Left lung (tissue), 10 donors: ENCODE data around the gene SACM1L. TPM values are rescaled to one million over a fixed set of nuclear protein-coding genes. Genes with fewer than 3 reads are reported as not detected.

Experiments
- ATAC-seq: fragments of 200-7000 bp; cut with Tn5 transposase; one replicate; pipeline ENCODE4 v1.9.1; 2020; ENCODE audit warnings: moderate library complexity
- DNase-seq, 4 donors: peaks; one replicate each; pipeline ENCODE4 v3.0.0-alpha.2; 2013 to 2020
- H3K27ac ChIP-seq, 2 donors: fragments of 200-600 bp; sonication (generic) in 1 of 2; one replicate each; pipeline versions ENCODE4 v1.5.0 to v1.8.0; 2020 to 2021
- H3K27me3 ChIP-seq, 2 donors: fragments of 200-600 bp; sonication (generic) in 1 of 2; one replicate each; pipeline versions ENCODE4 v1.5.0 to v1.8.0; 2020 to 2021
- H3K36me3 ChIP-seq, 2 donors: fragments of 200-600 bp; sonication (generic) in 1 of 2; one replicate each; pipeline versions ENCODE4 v1.5.0 to v1.8.0; 2020 to 2021
- H3K4me1 ChIP-seq, 2 donors: fragments of 200-600 bp; one replicate each; pipeline ENCODE4 v1.8.0; 2021
- H3K4me3 ChIP-seq, 2 donors: fragments of 200-600 bp; sonication (generic) in 1 of 2; one replicate each; pipeline versions ENCODE4 v1.5.0 to v1.8.0; 2020 to 2021; ENCODE audit warnings: mild to moderate bottlenecking in 1 of 2
- H3K9me3 ChIP-seq, 2 donors: fragments of 200-600 bp; sonication (generic) in 1 of 2; one replicate each; pipeline versions ENCODE4 v1.5.0 to v1.8.0; 2020 to 2021
- CTCF ChIP-seq, 2 donors: fragments of 200-600 bp; sonication (generic) in 1 of 2; IDR thresholded peaks; one replicate each; pipeline versions ENCODE4 v1.5.0 to v1.8.0; 2021; ENCODE audit warnings: antibody characterized with exemption in 2 of 2
- intact Hi-C, 2 donors: fragments of 100-400 bp; cut with DNase I; formaldehyde crosslinking; loops; one replicate each; pipeline versions ENCODE4 v1.11.2 to v1.14.2; 2022
- polyA plus RNA-seq, 6 donors: library from polyadenylated mRNA; unstranded; fragments of 120-200 nt; gene quantifications; one replicate each; pipeline ENCODE4 v1.2.1, GENCODE V29; 2013; ENCODE audit not compliant: insufficient read length in 6 of 6
- total RNA-seq, 2 donors: library from RNA; stranded (reverse); fragmentation: NEBNext Ultra II Directional; extraction: Animal tissue kit (Norgen Biotek cat#: 25700); gene quantifications; one replicate each; pipeline ENCODE4 v1.2.1, GENCODE V29; 2021
- donor health status: DM: no; HTN: yes; CAD: no.
- donor health status: DM: no; HTN: no; CAD: no.

SACM1L gene
- total and polyA plus RNA-seq, 8 donors, result 58.2 to 100 (median 80.2) TPM

- no peak for TF ChIP-seq CTCF (IDR thresholded peaks at IDR 0.05)
- H3K27ac ChIP-seq, result no peak overlapping the region
- H3K4me1 ChIP-seq, result no peaks in the 10 kb centered on the region
- ATAC-seq (no peak), DNase-seq (no peak)
- no peaks in the 10 kb centered on the region for H3K36me3 ChIP-seq
- intact Hi-C loops, result no loop called here
- no peaks in the 10 kb centered on the region for H3K9me3 ChIP-seq
- no peak overlapping the region for H3K4me3 ChIP-seq
- no peaks in the 10 kb centered on the region for H3K27me3 ChIP-seq
Measured at GRCh38 chr3:45777111-45777745, 88.0 kb downstream of the SACM1L start.

DNA sequence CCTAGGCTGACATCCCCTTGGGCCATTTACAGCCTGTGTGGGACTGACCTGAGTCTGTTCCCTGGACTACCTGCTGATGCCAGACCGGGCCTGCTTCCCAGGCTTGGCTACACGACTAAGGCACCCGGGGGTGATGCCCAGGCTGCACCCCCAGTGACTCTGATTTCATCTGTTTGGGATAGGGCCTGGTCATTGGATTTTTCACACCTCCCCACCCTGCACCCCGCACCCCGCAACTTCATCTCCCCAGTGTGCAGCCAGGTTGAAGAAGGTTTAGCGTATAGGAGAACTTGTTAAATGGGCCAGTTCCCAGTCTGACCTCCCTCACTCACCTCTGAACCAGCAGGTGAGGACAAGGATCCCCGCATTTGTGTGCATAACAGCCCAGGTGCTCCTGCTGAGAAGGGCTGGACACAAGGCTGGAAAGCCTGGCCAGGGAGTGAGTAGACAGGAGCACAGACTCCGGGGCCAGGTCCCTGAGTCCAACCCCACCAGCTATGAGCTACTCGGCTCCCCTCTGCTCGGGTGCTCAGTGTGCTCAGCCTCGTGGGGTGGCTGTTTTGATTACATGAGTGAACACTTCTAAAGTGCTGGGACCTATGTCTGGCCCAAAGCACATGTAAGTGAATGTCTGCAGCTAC lies 88.7 kb downstream of the SACM1L start:
- Histone ChIP-seq H3K4me3 (no peak overlapping the region), H3K4me1 (no peaks in the 10 kb centered on the region), H3K27ac (no peak overlapping the region), H3K27me3 (no peaks in the 10 kb centered on the region), H3K9me3 (no peaks in the 10 kb centered on the region), H3K36me3 (no peaks in the 10 kb centered on the region)
- TF ChIP-seq CTCF (IDR thresholded peaks at IDR 0.05), result no peak
- no peak for DNase-seq
- intact Hi-C loops, result no loop called here
- ATAC-seq, result no peak

DNA sequence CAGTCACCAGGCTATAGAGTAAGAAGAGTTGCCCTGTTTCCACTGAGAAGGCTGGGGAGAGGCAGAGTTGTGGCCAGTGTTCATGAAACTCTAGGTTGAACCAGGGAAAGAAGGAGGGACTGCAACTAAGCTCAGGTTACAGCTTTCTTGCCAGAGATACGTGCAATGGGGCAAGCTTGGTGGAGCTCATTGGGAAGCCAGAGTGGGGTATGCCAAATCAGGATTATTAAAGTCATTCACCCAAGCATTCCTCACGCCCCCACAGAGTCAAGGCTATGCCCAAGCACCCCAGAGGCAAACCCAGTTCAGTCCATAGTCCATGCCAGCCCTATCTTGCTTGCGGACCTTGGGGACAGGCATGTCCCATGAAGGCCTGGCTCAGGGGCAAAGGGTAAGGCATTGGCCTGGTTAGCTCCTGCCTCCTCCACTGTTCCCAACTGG lies 89.6 kb downstream of the SACM1L start:
- intact Hi-C loops, result no loop called here
- H3K36me3 ChIP-seq, result no peaks in the 10 kb centered on the region
- H3K9me3 ChIP-seq, result no peaks in the 10 kb centered on the region
- no peak for DNase-seq
- ATAC-seq, result no peak
- H3K4me3 ChIP-seq, result no peak overlapping the region
- no peaks in the 10 kb centered on the region for H3K4me1 ChIP-seq
- TF ChIP-seq CTCF (IDR thresholded peaks at IDR 0.05), result no peak
- H3K27me3 ChIP-seq, result no peaks in the 10 kb centered on the region
- no peak overlapping the region for H3K27ac ChIP-seq

DNA sequence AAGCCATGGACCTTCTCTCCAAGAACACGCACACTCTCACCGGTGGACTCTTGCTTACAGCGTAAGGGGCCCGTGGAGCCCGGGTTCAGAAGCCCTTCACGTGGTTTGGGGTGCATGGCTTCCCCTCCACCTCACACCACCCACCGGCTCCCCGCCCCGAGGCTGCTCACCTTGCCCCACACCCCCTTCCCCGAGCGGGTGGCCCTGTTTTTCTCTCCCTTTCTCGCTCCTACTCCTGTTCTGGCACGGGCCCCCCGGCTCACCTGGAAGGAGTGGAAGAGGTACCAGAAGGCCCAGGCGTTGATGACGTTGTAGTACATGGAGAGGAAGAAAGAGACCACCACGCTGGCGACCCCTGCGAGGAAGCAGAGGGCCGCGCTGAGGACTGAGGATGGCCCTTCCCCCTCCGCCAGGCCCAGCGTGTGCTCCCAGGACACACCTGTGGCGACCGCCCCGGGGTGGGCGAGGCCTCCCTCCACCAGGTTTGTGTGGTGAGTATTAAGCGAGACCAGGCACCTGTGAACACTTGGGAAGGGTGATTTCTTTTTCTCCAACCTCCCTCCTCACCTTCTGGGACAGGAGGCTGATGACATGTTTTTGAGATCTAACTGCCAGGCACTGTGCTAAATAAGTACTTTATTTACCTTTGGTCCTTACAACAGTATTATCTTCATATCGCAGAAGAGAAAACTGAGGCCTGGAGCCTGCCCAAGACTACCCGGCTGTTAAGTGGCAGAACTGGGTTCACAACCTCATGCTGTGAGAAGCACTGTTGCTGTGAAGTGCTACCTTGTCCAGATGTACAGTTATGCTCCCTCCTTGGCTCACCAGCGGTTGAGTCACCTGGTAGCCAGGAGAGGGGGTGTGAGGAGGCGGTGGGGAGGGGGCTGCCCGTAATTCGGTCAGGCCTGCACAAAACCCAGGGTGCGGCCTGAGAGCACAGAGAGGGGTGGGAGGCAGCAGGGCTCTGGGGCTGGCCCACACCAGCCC lies 90.8 kb downstream of the SACM1L start:
- no peak for TF ChIP-seq CTCF (IDR thresholded peaks at IDR 0.05)
- no peaks in the 10 kb centered on the region for H3K9me3 ChIP-seq
- H3K4me3 ChIP-seq, result no peak overlapping the region
- intact Hi-C loops, result no loop called here
- no peak overlapping the region for H3K27ac ChIP-seq
- no peaks in the 10 kb centered on the region for H3K4me1 ChIP-seq
- no peaks in the 10 kb centered on the region for H3K36me3 ChIP-seq
- ATAC-seq, result peak; percentile 77
- H3K27me3 ChIP-seq, result no peaks in the 10 kb centered on the region
- peak in 1 of 4 donors; percentile 49 for DNase-seq

DNA sequence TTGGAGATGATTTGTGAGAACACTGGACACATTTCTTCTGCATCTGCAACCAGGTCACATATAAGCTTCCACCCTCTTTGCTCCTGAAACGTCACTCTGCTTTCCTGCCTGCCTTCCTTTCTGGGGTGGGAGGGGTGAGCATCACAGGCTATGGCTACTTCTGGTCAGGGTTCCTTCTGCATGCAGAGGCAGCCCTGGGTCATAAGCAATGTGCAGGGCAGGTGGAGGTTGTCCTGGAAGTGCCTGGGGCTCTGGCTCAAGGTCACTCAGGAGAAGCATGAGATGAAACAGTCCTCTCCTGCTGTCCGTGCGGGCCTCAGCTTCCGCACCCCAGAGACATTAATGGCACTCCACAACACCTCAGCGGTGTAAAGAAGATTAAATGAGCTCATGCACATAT lies 92.1 kb downstream of the SACM1L start:
- no peaks in the 10 kb centered on the region for H3K27me3 ChIP-seq
- ATAC-seq, result no peak
- intact Hi-C loops, result no loop called here
- H3K36me3 ChIP-seq, result no peaks in the 10 kb centered on the region
- no peak for DNase-seq
- no peaks in the 10 kb centered on the region for H3K4me1 ChIP-seq
- TF ChIP-seq CTCF (IDR thresholded peaks at IDR 0.05), result no peak
- no peak overlapping the region for H3K4me3 ChIP-seq
- H3K27ac ChIP-seq, result no peak overlapping the region
- H3K9me3 ChIP-seq, result no peaks in the 10 kb centered on the region
